SJSA1 (cell line): ENCODE results near the gene ATP6V0C. TPM values are rescaled to one million over a fixed set of nuclear protein-coding genes. Genes with fewer than 3 reads are reported as not detected.
"Not testable (repeated sequence)": the region's sequence is repeated elsewhere in the genome, so short reads cannot be mapped to it uniquely, and the experiment has no call there.

Experiments
- DNase-seq, 2 experiments: peaks; one replicate each; pipeline ENCODE4 v3.0.0-alpha.2; 2015 to 2020; ENCODE audit warnings: low spot score in 2 of 2, low read depth in 1 of 2
- H3K27ac ChIP-seq: fragments of 250-450 bp; sonication (Bioruptor Pico); 2 replicates; pipeline ENCODE4 v1.5.1; 2020; ENCODE audit warnings: mild to moderate bottlenecking, moderate library complexity
- H3K27me3 ChIP-seq: fragments of 250-450 bp; sonication (Bioruptor Pico); replicated peaks from 2 replicates; pipeline ENCODE4 v1.5.1; 2020; ENCODE audit warnings: mild to moderate bottlenecking, moderate library complexity
- H3K36me3 ChIP-seq: fragments of 250-450 bp; sonication (Bioruptor Pico); 2 replicates; pipeline ENCODE4 v1.5.1; 2020; ENCODE audit warnings: mild to moderate bottlenecking
- H3K4me1 ChIP-seq: fragments of 250-450 bp; sonication (Bioruptor Pico); replicated peaks from 2 replicates; pipeline ENCODE4 v1.6.1; 2021; ENCODE audit warnings: mild to moderate bottlenecking
- H3K4me3 ChIP-seq: fragments of 250-450 bp; sonication (Bioruptor Pico); 2 replicates; pipeline ENCODE4 v1.5.1; 2020; ENCODE audit warnings: mild to moderate bottlenecking
- H3K9me3 ChIP-seq: fragments of 250-450 bp; sonication (Bioruptor Pico); replicated peaks from 2 replicates; pipeline ENCODE4 v1.5.1; 2020; ENCODE audit warnings: mild to moderate bottlenecking
- total RNA-seq: library from RNA; depleted of rRNA; stranded (reverse); fragments of >200 nt; shearing (Covaris generic); gene quantifications from 2 replicates; pipeline ENCODE4 v1.2.3, GENCODE V29; 2014

ATP6V0C gene
- total RNA-seq, 1 experiment from 2014 or later, result 44.6 TPM

GRCh38 chr16:2537451-2538379 is 24.0 kb downstream of the ATP6V0C start, which contains the start of gene PDPK1:
Gene PDPK1, plus strand, starts transcription at chr16:2538021. Its CDS starts 92 bp downstream, at chr16:2538113.
- Histone ChIP-seq H3K4me3 (peak within 1 kb of the TSS; percentile 96), H3K36me3 (peaks cover 11% of the 10 kb centered on the region), H3K27me3 (no peaks in the 10 kb centered on the region), H3K27ac (peak within 1 kb of the TSS; percentile 70), H3K4me1 (peaks cover 28% of the 10 kb centered on the region), H3K9me3 (peaks cover 8% of the 10 kb centered on the region)
- peak; percentile 86 to 94 for DNase-seq

- not testable (repeated sequence) for H3K27ac ChIP-seq, H3K9me3 ChIP-seq, H3K27me3 ChIP-seq, DNase-seq, H3K4me3 ChIP-seq
- Histone ChIP-seq H3K36me3 (peaks cover 11% of the 10 kb centered on the region), H3K4me1 (peaks cover 25% of the 10 kb centered on the region)
These were observed 25.6 kb downstream of the ATP6V0C start for GRCh38 chr16:2539192-2539844.

GRCh38 chr16:2539845-2540458 is 26.2 kb downstream of the ATP6V0C start:
- not testable (repeated sequence) for H3K4me3 ChIP-seq, H3K9me3 ChIP-seq, H3K27me3 ChIP-seq, H3K27ac ChIP-seq, DNase-seq
- peaks cover 24% of the 10 kb centered on the region for H3K4me1 ChIP-seq
- H3K36me3 ChIP-seq, result peaks cover 11% of the 10 kb centered on the region

DNA sequence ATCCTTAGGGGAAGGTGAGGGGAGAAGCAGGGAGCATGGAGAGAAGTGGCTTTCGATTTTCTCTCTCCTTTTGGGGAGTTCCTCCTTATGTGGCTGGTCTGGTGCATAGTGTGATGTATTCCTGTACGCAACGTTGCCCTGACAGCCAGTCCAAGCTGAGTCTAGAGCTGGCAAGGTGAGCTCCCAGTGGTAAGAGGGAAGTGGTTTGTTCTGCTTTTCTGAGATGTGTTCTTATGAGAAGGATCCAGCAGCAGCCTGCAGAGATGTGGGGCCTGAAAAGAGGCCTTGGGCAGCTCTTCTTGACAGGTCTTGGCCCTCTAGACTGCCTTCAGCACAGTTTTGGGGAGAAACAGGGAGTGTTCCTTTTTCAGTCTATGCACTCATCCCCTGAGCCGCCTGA is 27.2 kb downstream of the ATP6V0C start:
- H3K27ac ChIP-seq, H3K4me3 ChIP-seq, H3K9me3 ChIP-seq, H3K27me3 ChIP-seq, DNase-seq: not testable (repeated sequence)
- peaks cover 14% of the 10 kb centered on the region for H3K4me1 ChIP-seq
- peaks cover 11% of the 10 kb centered on the region for H3K36me3 ChIP-seq

DNA sequence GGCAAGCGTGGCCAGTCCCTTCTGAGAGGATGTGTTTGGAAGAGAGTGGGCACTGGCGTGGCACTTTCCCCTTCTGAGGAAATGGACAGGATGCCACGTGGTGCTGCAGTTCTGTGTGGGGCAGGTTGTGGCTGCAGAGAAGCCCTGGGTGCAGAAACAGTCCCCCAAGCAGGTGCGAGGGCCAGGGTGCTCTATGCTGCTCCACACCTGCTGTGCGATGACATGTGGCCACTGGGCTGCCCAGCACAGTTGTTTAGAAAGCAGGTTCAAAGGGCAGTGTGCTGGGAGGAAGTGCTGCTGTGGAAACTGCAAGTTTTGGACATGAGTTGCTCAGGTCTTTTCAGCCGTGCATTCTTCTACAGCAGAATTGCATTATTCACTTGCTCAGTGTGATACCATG is 27.7 kb downstream of the ATP6V0C start:
- not testable (repeated sequence) for H3K4me1 ChIP-seq, H3K4me3 ChIP-seq, H3K27ac ChIP-seq, H3K27me3 ChIP-seq, DNase-seq, H3K9me3 ChIP-seq
- peaks cover 11% of the 10 kb centered on the region for H3K36me3 ChIP-seq

- H3K4me1 ChIP-seq, H3K4me3 ChIP-seq, H3K9me3 ChIP-seq, H3K27ac ChIP-seq, H3K27me3 ChIP-seq, DNase-seq, H3K36me3 ChIP-seq: not testable (repeated sequence)
These were observed 30.0 kb downstream of the ATP6V0C start for GRCh38 chr16:2543771-2544170.

DNA sequence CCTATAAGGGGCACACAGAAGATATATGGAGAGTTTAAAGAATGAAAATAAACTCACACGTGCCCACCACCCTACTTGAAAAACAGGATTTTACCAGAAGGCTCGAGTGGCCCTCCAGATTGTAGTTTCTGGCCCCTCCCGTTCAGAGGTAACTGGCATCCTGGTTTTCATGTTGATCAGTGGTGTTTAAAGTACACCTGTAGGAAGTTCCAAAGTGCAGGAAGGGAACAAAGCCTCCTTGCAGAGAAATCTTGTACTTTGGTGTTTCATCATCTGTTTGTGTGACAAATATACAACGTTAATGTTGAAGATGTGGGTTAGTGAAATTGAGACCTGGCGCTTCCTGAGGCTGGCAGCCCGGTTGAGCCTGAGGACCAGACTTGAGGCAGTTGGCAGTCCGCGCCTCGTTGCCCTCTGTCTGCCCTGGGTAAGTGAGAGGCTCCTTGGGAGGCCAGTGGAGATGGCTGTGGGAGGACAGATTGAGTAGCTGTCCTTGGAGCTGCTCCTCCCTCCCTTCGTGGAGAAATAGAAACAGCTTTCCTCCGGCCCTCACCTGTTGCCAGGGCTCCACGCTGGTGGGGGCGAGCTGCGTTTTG is 36.6 kb downstream of the ATP6V0C start:
- H3K4me3 ChIP-seq, H3K36me3 ChIP-seq, H3K4me1 ChIP-seq, H3K27ac ChIP-seq, DNase-seq, H3K27me3 ChIP-seq, H3K9me3 ChIP-seq: not testable (repeated sequence)

DNA sequence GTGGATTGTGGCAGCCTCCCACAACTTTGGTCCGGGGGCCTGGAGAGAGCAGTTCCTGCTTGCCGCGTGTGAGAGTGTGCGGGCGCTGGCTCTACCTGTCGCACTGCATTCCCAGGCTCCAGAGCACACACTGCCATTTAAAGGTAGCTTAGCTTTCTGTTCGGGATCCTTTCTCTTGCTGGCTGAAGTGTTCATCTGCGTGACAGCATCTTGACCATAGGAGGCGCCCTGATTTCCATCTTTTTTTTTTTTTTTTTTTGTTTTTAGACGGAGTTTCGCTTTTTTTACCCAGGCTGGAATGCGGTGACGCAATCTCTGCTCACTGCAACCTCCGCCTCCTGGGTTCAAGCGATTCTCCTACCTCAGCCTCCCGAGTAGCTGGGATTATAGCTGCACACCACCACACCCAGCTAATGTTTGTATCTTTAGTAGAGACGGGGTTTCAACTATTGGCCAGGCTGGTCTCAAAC is 37.7 kb downstream of the ATP6V0C start:
- H3K27me3 ChIP-seq, H3K4me3 ChIP-seq, H3K27ac ChIP-seq, DNase-seq, H3K9me3 ChIP-seq, H3K36me3 ChIP-seq, H3K4me1 ChIP-seq: not testable (repeated sequence)

DNA sequence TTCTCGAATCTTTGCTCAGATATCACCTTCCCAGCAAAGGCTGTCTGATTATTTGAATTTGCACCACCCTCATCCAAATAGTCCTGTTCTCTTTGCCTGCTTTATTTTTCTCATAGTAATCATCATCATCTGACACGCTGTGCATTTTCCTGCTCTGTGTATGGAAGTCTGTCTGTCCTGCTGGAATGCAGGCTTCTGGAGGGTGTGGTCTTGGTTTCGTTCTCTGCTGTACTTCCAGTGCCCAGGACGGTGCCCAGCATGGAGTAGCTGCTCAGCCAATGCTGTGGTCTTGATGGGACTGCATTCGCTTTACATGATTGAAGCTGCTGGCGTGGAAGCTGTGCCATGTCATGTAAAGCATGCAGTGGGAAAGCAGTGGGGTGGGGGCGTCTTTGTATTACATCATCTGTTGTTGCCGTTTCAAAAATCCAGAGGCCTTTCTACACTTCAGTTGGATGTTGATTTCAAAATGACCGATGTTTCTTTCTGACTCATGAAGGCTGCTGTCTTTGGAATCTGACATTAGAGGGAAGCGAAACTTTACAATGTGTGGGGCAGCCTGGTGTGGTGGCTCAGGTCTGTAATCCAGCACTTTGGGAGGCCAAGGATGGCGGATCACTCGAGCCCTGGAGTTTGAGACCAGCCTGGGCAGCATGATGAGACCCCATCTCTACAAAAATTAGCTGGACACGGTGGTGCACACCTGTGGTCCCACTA is 41.1 kb downstream of the ATP6V0C start:
- not testable (repeated sequence) for H3K4me1 ChIP-seq, DNase-seq, H3K9me3 ChIP-seq, H3K4me3 ChIP-seq, H3K36me3 ChIP-seq, H3K27me3 ChIP-seq, H3K27ac ChIP-seq

- not testable (repeated sequence) for H3K27ac ChIP-seq, H3K4me3 ChIP-seq, H3K27me3 ChIP-seq, DNase-seq, H3K4me1 ChIP-seq, H3K36me3 ChIP-seq, H3K9me3 ChIP-seq
These were observed 43.4 kb downstream of the ATP6V0C start for GRCh38 chr16:2557150-2557549.

GRCh38 chr16:2560131-2560797 is 46.5 kb downstream of the ATP6V0C start:
- not testable (repeated sequence) for DNase-seq, H3K4me3 ChIP-seq, H3K4me1 ChIP-seq, H3K27me3 ChIP-seq, H3K9me3 ChIP-seq, H3K36me3 ChIP-seq, H3K27ac ChIP-seq

DNA sequence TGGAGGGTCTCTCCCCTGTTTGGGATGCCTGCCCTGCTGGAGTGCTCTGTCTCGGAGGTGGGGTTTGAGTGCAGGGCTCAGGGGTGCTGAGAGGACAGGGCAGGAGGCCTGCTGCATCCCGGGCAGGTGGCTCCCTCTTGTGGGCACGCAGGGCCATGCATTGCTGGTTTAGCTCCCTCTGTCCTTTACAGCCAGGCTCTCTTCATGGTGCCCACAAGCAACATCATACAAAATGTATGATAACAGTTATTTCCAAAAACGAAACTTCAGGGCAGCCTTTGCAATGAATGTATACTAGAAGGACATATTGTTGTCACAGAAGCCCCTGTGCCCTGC is 47.0 kb downstream of the ATP6V0C start:
- not testable (repeated sequence) for H3K4me1 ChIP-seq, H3K27me3 ChIP-seq, H3K36me3 ChIP-seq

GRCh38 chr16:2567506-2567905 is 53.8 kb downstream of the ATP6V0C start:
- H3K4me1 ChIP-seq, H3K4me3 ChIP-seq, H3K36me3 ChIP-seq, H3K9me3 ChIP-seq, H3K27ac ChIP-seq, H3K27me3 ChIP-seq, DNase-seq: not testable (repeated sequence)

More for the DNA sequence above, 47.0 kb downstream of the ATP6V0C start:
- peak in 1 of 2 experiments; percentile 75 for DNase-seq
- H3K4me3 ChIP-seq, H3K9me3 ChIP-seq, H3K27ac ChIP-seq: not testable (repeated sequence)
